ENCODE measurements around the gene ZNF217. TPM values are rescaled to one million over a fixed set of nuclear protein-coding genes. Genes with fewer than 3 reads are reported as not detected.
"Not testable (repeated sequence)": the region's sequence is repeated elsewhere in the genome, so short reads cannot be mapped to it uniquely, and the experiment has no call there.

The ZNF217 gene
- total RNA-seq, 1 donor from 2014 or later = 84.4 TPM

DNA sequence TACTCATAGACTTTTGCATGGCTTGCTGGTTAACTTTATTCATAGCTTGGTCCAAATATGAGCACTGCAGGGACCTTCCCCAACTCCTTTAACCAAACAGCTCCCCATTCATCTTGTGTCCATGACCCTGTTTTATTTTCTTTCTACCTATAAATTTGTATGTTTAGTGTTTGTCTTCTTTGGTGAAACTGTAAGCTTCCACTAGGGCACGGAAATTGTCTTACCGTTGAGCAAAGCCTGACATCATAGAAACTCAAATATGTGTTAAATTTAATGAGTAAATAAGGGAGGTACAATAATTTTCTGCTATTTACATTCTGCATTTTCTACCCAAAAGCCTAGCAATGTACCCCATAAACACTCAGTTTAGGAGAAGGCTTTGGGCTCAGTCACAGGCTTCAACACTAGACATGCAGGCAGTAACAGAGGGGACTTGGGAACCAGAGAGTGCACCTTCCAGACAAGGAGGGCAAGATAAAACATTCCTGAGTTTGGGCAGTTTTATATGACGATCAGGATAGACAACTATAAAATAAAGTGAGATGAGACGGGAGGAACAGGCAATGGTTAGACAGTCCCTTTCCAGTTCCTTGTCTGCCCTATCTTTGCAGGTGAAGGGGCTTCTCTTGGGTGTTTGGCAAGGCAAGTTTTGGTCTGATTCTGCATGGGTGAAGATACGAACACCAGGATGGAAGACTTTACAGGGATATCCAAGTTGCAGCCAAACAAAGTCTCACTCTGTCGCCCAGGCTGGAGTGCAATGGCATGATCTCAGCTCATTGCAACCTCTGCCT is 46.2 kb upstream of the ZNF217 start:
- Histone ChIP-seq H4K20me1 (ENCODE audit: low read depth) (no peaks in the 10 kb centered on the region), H3K9ac (no peak overlapping the region), H3K27ac (no peak overlapping the region), H3K36me3 (no peaks in the 10 kb centered on the region), H3F3A (ENCODE audit: low read depth) (peaks cover 4% of the 10 kb centered on the region), H2AFZ (replicated peaks) (no peak overlapping the region), H3K4me3 (no peak overlapping the region), H3K79me2 (ENCODE audit: low read depth) (no peaks in the 10 kb centered on the region), H3K27me3 (no peaks in the 10 kb centered on the region), H3K4me2 (no peak overlapping the region), H3K4me1 (peaks cover 13% of the 10 kb centered on the region), H3K9me3 (ENCODE audit: low read depth) (no peaks in the 10 kb centered on the region)
- Mint-ChIP-seq H3K27me3 (ENCODE audit: insufficient read depth, low read depth) (peaks cover 5% of the 10 kb centered on the region), H3K9me3 (no peaks in the 10 kb centered on the region), H3K36me3 (no peaks in the 10 kb centered on the region), H3K4me3 (no peak overlapping the region), H3K27ac (no peak overlapping the region), H3K4me1 (peaks cover 16% of the 10 kb centered on the region)
- no peak for DNase-seq (ENCODE audit: low spot score)
- TF ChIP-seq EZH2 (IDR thresholded peaks at IDR 0.05) (no peak), EZH2phosphoT487 (IDR thresholded peaks at IDR 0.05) (no peak)
- TF ChIP-seq, protein P1, sequence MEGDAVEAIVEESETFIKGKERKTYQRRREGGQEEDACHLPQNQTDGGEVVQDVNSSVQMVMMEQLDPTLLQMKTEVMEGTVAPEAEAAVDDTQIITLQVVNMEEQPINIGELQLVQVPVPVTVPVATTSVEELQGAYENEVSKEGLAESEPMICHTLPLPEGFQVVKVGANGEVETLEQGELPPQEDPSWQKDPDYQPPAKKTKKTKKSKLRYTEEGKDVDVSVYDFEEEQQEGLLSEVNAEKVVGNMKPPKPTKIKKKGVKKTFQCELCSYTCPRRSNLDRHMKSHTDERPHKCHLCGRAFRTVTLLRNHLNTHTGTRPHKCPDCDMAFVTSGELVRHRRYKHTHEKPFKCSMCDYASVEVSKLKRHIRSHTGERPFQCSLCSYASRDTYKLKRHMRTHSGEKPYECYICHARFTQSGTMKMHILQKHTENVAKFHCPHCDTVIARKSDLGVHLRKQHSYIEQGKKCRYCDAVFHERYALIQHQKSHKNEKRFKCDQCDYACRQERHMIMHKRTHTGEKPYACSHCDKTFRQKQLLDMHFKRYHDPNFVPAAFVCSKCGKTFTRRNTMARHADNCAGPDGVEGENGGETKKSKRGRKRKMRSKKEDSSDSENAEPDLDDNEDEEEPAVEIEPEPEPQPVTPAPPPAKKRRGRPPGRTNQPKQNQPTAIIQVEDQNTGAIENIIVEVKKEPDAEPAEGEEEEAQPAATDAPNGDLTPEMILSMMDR (IDR thresholded peaks at IDR 0.05) = no peak

DNA sequence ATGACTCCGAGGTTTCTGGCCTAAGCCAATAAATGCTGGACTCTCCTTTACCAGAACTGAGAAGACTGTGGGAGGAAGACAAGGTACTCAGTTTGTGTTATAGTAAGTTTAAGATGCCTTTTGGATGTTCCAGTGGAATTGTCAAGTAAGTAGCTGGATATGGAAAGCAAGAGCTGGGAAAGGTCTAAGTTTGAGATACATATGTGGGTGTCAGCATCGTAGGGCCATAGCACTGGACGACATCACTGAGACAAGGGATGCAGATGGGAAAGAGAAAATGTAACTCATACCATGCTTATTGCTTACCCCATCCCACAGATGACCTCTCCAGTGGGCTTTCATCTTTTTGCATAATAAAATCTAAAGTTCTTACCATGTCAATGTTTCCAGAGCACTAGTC is 45.5 kb upstream of the ZNF217 start:
- Histone ChIP-seq H3F3A (ENCODE audit: low read depth) (peaks cover 4% of the 10 kb centered on the region), H4K20me1 (ENCODE audit: low read depth) (no peaks in the 10 kb centered on the region), H3K27ac (no peak overlapping the region), H3K9me3 (ENCODE audit: low read depth) (no peaks in the 10 kb centered on the region), H2AFZ (replicated peaks) (no peak overlapping the region), H3K4me1 (peaks cover 13% of the 10 kb centered on the region), H3K27me3 (no peaks in the 10 kb centered on the region), H3K79me2 (ENCODE audit: low read depth) (no peaks in the 10 kb centered on the region), H3K4me2 (no peak overlapping the region), H3K9ac (no peak overlapping the region), H3K4me3 (no peak overlapping the region), H3K36me3 (no peaks in the 10 kb centered on the region)
- Mint-ChIP-seq H3K36me3 (no peaks in the 10 kb centered on the region), H3K9me3 (no peaks in the 10 kb centered on the region), H3K4me1 (peaks cover 18% of the 10 kb centered on the region), H3K27ac (no peak overlapping the region), H3K4me3 (no peak overlapping the region), H3K27me3 (ENCODE audit: insufficient read depth, low read depth) (peaks cover 8% of the 10 kb centered on the region)
- no peak for DNase-seq (ENCODE audit: low spot score)
- TF ChIP-seq EZH2phosphoT487 (IDR thresholded peaks at IDR 0.05) (no peak), EZH2 (IDR thresholded peaks at IDR 0.05) (no peak)
- TF ChIP-seq, protein P1 (IDR thresholded peaks at IDR 0.05) = no peak

DNA sequence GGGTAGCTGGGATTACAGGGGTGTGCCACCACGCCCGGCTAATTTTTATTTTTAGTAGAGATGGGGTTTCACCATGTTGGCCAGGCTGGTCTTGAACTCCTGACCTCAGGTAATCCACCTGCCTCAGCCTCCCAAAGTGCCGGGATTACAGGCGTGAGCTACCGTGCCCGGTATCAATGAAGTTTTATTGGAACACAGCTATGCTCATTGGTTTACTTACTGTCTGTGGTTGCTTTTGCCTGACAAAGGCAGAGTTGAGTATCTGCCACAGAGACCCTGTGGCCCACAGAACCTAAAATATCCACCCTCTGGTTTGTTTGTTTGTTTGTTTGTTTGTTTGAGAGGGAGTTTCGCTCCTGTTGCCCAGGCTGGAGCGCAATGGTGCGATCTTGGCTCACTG is 43.7 kb upstream of the ZNF217 start:
- H3K4me1 ChIP-seq; H3K79me2 ChIP-seq (ENCODE audit: low read depth); H3K27ac ChIP-seq; H2AFZ ChIP-seq (replicated peaks); H3K27me3 ChIP-seq; H3K9me3 Mint-ChIP-seq; H3K4me3 Mint-ChIP-seq; DNase-seq (ENCODE audit: low spot score); H3K9me3 ChIP-seq (ENCODE audit: low read depth); H3K4me3 ChIP-seq; H3K36me3 Mint-ChIP-seq; H3K4me2 ChIP-seq; H3K4me1 Mint-ChIP-seq; H3K9ac ChIP-seq; H4K20me1 ChIP-seq (ENCODE audit: low read depth); H3K27ac Mint-ChIP-seq; H3K36me3 ChIP-seq; H3F3A ChIP-seq (ENCODE audit: low read depth): not testable (repeated sequence)
- peaks cover 13% of the 10 kb centered on the region for H3K27me3 Mint-ChIP-seq (ENCODE audit: insufficient read depth, low read depth)

DNA sequence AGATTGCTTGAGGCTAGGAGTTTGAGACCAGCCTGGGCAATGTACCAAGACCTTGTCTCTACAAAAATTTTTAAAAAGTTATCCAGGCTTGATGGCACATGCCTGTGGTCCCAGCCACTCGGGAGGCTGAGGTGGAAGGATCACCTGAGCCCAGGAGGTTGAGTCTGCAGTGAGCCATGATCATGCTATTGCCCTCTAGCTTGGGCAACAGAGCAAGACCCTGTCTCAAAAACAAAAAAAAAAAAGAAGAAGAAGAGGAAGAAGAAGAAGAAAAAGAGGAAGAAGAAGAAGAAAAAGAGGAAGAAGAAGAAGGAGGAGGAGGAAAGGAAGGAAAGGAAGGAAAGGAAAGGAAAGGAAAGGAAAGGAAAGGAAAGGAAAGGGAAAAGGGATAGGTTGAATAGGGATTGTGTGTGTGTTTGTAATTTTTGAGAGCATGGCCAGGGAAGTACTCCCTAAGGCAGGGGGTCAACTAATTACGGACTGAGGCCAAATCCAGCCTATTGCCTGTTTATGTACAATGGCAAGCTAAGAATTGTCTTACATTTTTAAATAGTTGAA is 43.0 kb upstream of the ZNF217 start:
- TF ChIP-seq, protein P1 (IDR thresholded peaks at IDR 0.05) = no peak
- H3K4me1 Mint-ChIP-seq = peaks cover 2% of the 10 kb centered on the region
- Histone ChIP-seq H4K20me1 (ENCODE audit: low read depth) (no peaks in the 10 kb centered on the region), H3F3A (ENCODE audit: low read depth) (no peaks in the 10 kb centered on the region), H3K79me2 (ENCODE audit: low read depth) (no peaks in the 10 kb centered on the region), H3K9me3 (ENCODE audit: low read depth) (no peaks in the 10 kb centered on the region), H2AFZ (replicated peaks) (no peak overlapping the region), H3K27ac (no peak overlapping the region), H3K27me3 (no peaks in the 10 kb centered on the region), H3K4me2 (no peak overlapping the region), H3K9ac (no peak overlapping the region), H3K4me3 (no peak overlapping the region), H3K4me1 (no peaks in the 10 kb centered on the region), H3K36me3 (no peaks in the 10 kb centered on the region)
- no peaks in the 10 kb centered on the region for H3K36me3 Mint-ChIP-seq
- H3K4me3 Mint-ChIP-seq = no peak overlapping the region
- DNase-seq (ENCODE audit: low spot score) = no peak
- H3K27ac Mint-ChIP-seq = no peak overlapping the region
- H3K9me3 Mint-ChIP-seq = no peaks in the 10 kb centered on the region
- peaks cover 15% of the 10 kb centered on the region for H3K27me3 Mint-ChIP-seq (ENCODE audit: insufficient read depth, low read depth)

Data from neural progenitor cell (in vitro differentiated cells).